LNCaP clone FGC (cell line): ENCODE data around the gene PRUNE2.
A peak's percentile ranks its signal among the peaks of the same experiment; 100 is the strongest.

Experiments used
- DNase-seq: peaks from one replicate; pipeline ENCODE4 v3.0.0-alpha.2; 2011; ENCODE audit warnings: low read depth
- H3K4me3 ChIP-seq: 2 replicates; pipeline ENCODE4 v1.5.1; 2011; ENCODE audit warnings: mild to moderate bottlenecking, low read depth, low read length, control low read depth
- TF ChIP-seq, protein P1 (sequence below): IDR thresholded peaks from 2 replicates; pipeline ENCODE4 v1.5.1; 2012; ENCODE audit warnings: mild to moderate bottlenecking; ENCODE audit not compliant: control insufficient read depth, insufficient read depth; ENCODE audit errors: extremely low read depth

Gene PRUNE2

GRCh38 chr9:76808636-76809035 lies 97.3 kb downstream of the PRUNE2 start:
- TF ChIP-seq, protein P1, sequence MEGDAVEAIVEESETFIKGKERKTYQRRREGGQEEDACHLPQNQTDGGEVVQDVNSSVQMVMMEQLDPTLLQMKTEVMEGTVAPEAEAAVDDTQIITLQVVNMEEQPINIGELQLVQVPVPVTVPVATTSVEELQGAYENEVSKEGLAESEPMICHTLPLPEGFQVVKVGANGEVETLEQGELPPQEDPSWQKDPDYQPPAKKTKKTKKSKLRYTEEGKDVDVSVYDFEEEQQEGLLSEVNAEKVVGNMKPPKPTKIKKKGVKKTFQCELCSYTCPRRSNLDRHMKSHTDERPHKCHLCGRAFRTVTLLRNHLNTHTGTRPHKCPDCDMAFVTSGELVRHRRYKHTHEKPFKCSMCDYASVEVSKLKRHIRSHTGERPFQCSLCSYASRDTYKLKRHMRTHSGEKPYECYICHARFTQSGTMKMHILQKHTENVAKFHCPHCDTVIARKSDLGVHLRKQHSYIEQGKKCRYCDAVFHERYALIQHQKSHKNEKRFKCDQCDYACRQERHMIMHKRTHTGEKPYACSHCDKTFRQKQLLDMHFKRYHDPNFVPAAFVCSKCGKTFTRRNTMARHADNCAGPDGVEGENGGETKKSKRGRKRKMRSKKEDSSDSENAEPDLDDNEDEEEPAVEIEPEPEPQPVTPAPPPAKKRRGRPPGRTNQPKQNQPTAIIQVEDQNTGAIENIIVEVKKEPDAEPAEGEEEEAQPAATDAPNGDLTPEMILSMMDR: no peak
- no peak for DNase-seq
- no peak overlapping the region for H3K4me3 ChIP-seq

DNA sequence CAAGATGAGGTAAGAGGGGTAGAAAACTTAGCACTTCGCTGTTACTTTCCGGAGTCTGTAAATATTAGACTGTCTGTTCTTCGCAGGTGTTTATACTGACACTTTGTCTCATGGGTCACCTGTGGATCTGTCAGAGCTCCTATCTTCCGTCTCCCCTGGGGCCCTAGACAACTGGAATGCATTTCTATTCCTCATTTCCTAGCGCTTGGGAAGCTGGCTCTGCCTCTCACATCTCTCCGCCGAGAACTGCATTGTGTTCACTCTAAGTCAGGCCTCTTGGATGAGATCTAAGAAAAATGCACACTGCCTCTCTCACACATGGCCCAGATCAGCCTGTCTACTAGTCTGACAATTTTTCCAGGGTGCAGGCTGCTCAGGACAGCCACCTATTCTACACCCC lies 102.2 kb downstream of the PRUNE2 start:
- DNase-seq: no peak
- TF ChIP-seq, protein P1: no peak
- no peak overlapping the region for H3K4me3 ChIP-seq

DNA sequence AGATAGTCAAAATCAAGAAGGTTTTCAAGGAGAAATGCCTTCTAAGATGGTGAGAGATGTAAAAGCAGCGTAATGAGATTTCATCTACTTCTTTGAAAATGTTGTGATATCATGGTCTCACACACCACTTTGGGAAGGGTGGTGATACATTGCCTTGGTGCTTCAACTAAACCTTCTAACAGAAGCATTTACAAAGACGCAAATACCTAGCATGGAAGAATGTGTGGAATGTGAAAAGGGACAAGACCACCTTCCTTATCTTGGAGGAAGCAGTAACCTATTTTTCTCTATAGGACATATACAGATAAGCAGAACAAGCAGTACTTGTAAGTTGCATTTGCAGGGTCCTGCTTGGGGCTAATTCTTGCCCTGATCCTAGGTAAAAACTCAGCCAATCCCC lies 102.8 kb downstream of the PRUNE2 start:
- H3K4me3 ChIP-seq: no peak overlapping the region
- DNase-seq: no peak
- TF ChIP-seq, protein P1: no peak

- H3K4me3 ChIP-seq: no peak overlapping the region
- TF ChIP-seq, protein P1: no peak
- no peak for DNase-seq
Measured at GRCh38 chr9:76800901-76801300, 105.0 kb downstream of the PRUNE2 start.

GRCh38 chr9:76799473-76799872 lies 106.4 kb downstream of the PRUNE2 start:
- no peak overlapping the region for H3K4me3 ChIP-seq
- TF ChIP-seq, protein P1: no peak
- peak; percentile 100 for DNase-seq

DNA sequence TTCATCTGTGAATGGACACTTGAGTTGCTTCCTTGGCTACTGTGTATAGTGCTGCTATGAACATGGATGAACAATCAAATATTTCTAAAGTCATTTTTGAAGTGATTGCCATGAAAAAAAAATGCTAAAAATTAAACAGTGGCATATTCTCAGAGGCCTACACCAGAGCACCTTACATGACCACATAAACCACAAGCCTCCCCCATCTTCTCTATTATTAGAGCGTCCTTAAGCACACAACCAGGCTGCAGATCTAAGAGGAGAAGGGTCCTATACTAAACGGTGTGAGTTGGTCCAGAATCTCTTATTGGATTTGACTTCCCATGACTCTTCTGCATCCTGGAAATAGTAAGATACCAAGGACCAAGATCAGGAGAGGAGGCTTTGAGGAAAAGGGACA lies 107.4 kb downstream of the PRUNE2 start:
- TF ChIP-seq, protein P1: no peak
- H3K4me3 ChIP-seq: no peak overlapping the region
- no peak for DNase-seq

DNA sequence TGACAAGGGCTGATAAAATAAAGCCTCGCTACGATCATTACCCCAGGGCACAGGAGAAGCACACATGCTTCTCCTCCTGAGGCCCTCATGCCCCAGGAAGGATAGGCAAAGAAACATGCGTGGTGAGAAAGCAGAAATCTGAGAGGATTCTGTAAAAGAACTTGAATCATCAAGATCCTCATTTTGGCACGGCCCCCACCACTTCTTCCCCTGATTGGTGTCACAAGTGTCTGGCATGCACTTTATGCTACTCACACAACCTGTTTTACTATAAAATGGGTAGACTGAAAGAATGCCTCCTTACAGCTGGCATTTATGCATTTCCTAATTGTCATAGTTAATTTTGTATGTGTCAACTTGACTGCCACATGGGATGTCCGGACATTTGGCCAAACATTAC lies 109.6 kb downstream of the PRUNE2 start:
- no peak overlapping the region for H3K4me3 ChIP-seq
- TF ChIP-seq, protein P1: no peak
- DNase-seq: peak; percentile 89
